ENCODE results near the gene PDE6B. TPM values are rescaled to one million over a fixed set of nuclear protein-coding genes. Genes with fewer than 3 reads are reported as not detected.

PDE6B gene
- 0.22 and 1.1 TPM in 2 replicates for total RNA-seq

DNA sequence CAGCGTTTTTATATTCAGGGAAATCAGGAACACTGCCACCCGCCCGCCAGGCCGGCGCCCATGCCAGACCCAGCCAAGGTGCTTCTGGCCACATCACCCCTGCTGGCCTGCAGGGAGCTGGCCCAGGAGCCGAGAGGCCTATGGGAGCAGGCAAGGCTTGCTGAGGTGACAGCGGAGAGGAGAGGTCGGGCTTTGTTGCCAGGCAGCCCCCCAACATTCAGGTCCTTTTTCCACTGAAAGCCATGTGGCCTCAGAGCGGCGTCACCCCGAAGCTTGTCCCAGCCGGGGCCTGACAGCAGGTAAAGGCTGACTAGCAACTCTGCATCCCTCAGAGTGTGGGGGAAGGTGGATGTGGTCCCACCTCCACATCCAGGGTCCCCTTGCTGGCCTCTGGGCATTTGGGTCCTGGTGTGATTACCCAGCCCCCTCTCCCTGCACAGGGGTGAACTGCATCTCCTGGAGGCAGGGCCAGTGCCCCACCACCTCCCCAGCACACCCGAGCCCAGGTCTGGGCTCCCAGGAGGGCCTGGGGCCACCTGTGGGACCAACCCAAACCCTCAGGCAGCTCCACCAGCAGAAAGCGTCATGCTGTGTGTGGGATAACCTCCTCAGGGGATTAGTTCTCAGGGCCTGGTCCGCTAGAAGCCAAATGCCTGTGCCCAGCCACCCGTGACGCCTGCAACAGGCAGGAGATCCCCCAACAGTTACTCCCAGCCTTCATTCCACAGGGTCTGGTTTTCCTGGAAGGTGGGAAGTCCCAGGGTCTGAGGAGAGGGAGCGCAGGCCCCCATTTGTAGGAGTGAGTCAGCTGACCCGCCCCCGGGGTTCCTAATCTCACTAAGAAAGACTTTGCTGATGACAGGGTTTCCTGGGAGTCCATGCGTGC, at the start of gene PDE6B:
PDE6B (plus strand) TSS at position 869 of the 886 bp plus-strand sequence. CDS start 54 bp downstream, outside the sequence.

DNA sequence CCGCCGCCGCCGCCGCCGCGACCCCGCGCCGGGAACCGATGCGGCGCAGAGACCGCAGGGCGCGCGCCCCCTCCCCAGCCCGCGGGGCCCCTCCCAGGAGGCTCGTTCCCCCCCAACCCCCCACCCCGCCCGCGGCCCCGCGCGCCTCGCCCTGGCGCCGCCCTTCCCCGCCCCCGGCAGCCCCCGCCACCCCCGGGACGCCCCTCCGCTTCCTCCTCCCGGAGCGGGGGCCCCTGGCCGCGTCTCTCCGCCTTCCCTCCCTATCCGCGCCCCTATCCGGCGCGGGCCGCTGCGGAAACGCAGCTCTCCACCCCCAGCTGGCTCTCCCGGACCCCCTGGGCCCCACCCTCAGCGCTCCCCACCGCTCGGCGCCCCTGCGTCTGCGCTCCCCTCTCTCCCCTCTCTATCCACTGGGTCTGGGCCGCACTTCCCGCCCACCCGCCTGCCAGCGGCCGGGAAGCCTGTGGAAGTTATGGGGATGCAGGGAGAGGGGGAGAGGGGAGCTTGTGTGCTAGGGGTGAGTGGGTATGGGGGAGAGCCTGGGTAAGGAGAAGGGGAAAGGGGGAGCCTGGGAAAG, 49.0 kb upstream of the PDE6B start, which contains the start of gene TMEM271:
TMEM271 (minus strand) TSS at position 51 of the 577 bp plus-strand sequence. CDS start 233 bp downstream, outside the sequence.

DNA sequence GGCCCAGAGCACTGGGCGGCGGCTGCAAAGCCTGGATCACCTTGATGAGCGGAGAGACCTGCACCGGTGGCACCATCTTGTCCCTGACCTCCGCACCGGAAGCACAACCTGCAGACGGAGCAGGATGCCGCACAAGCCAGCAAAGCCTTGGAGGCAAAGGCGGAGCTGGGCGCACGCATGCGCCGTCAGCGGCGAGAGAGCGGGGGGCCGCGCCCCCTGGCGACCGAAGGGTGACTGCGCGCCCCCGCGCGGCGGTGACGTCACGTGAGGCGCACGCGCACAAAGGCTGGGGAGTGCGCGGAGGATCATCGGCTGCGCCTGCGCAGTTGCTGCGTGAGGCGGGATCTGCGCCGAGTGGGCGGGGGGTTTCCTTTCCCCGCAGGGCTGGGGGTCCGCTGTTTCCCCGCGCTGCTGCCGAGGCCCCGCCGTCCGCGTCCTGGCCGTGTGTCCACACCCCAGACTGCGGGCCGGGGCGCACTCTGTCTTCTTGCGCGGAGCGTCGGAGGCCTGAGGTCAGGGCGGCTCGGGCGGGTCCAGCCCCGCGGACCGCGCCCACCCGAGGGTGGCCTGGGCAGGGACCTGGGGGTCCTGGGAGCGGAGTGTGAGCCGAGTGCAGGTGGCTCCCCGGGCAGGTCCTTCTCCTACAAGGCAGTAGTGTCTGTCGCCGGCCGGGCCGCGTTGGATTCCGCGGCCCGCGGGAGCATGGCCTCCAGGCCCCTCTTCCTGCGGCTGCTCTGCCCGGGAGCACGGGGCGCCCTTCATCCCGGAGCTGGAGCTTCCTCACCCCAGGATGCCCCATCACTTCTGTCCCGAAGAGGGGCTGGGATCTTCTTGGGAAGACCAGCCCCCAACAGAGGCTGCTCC, 49.0 kb downstream of the PDE6B start, which contains the start of the genes ATP5ME and MYL5:
ATP5ME (minus strand) TSS at position 105 of the 864 bp plus-strand sequence; CDS start at position 76, 29 bp downstream.
MYL5 (plus strand) TSS at position 371 of the 864 bp plus-strand sequence. CDS start 3,485 bp downstream, outside the sequence.

DNA sequence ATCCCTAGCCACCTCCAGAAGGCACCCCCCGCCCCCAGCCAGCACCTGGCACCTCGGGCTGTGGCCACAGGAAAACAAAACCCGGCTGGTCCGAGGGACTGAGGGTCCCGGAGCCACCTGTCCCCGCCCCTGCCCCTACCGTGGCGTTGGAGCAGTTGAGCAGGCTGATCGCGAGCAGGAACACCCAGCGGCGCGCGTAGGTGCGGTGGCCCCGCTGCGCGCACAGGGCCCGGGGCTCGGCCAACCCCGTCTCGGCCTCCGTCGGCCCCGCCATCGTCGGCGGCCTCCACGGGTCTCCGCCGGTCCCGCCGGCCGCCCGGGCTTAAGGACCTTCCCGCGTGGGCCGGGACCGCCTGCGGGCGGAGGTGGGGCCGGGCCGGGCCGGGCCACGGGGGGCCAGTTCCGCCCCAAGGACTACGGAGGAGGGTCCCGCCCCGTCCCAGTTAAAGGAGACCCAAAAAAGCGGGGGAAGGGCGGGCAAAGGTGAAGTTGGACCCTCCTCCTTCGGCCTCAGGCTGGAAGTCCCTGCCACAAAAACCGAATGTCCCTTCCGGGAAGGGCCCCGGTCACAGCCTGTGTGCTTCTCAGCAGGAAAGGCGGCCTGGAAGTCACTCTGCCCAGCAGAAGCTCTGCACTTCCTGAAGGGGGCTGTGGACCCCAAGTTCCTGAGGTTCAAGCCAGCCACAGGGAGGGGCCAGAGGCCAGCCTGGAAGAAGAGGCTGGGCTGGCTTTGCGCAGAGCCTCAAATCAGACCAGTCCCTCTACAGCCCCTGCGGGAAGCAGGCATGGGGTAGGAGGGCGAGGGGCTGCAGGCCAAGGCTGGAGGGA, 63.7 kb downstream of the PDE6B start, which contains the start of gene SLC49A3:
SLC49A3 (minus strand) TSS at position 298 of the 828 bp plus-strand sequence; CDS start at position 274, 24 bp downstream.

DNA sequence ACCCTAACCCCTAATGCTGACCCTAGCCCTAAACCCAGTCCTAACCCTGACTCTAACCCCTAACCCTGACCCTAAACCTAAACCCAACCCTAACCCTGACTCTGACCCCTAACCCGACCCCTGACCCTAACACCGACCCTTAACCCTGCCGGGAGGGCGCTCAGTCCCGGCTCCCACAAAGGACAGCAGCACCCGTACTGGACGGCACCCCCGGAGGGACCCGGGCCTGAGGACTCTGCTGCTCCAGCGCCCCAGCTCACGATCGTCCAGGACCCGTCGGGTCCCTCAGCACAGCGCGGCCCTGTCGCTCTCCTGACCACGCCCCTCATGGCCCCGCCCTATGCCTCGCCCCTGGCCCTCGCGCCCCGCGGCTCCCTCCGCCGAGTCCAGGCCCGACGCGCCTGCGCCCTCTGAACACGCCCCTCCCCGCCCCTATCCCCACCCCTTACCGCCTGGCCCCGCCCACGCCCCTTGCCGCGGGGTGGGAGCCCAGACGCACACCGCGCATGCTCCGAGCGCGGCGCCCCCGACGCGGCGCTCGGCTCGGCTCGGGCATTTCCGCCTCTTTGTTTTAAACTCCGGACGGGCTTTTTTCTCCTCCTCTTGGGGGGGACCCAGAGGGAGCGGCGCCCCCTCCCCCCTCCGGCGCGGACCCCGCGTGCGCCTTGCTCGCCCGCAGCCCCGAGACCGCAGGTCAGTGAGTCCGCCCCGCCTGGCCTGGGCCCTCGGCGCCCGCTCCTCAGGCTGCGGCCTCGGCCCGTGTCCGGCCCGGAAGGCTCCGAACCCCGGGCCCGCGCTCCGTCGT, 80.1 kb downstream of the PDE6B start, which contains the start of gene PCGF3:
PCGF3 (plus strand) TSS at position 555 of the 805 bp plus-strand sequence. CDS start 27,849 bp downstream, outside the sequence.

Other genes with a start within 250 kb of the PDE6B start
- 23.4 and 24.7 TPM in 2 replicates for gene ZNF721, start 126.4 kb upstream of the PDE6B start, total RNA-seq
- gene PIGG, start 126.4 kb upstream of the PDE6B start, total RNA-seq: 48.7 and 49.0 TPM in 2 replicates
- gene TMEM271, start 49.3 kb upstream of the PDE6B start, total RNA-seq: not detected in 2 replicates
- gene ATP5ME, start 48.7 kb downstream of the PDE6B start, total RNA-seq: 68.3 and 154 TPM in 2 replicates
- 9.1 and 12.9 TPM in 2 replicates for gene MYL5, start 49.0 kb downstream of the PDE6B start, total RNA-seq
- 0.55 and 1.00 TPM in 2 replicates for gene SLC49A3, start 63.6 kb downstream of the PDE6B start, total RNA-seq
- 35.0 and 45.2 TPM in 2 replicates for gene PCGF3, start 80.3 kb downstream of the PDE6B start, total RNA-seq
- gene CPLX1, start 200.6 kb downstream of the PDE6B start, total RNA-seq: under 0.01 TPM in 1 of 2 replicates, not detected in the other

Measured in uterine smooth muscle cell (primary cell).